GM21737 (cell line): ENCODE results near the gene KRT12.
"Not testable (repeated sequence)": the region's sequence is repeated elsewhere in the genome, so short reads cannot be mapped to it uniquely, and the experiment has no call there.

Source experiments
- ATAC-seq: cut with Tn5 transposase; IDR thresholded peaks from one replicate; pipeline ENCODE4 v1.9.1; 2021; ENCODE audit warnings: mild to moderate bottlenecking, moderate library complexity; ENCODE audit not compliant: unreplicated experiment

The KRT12 gene

DNA sequence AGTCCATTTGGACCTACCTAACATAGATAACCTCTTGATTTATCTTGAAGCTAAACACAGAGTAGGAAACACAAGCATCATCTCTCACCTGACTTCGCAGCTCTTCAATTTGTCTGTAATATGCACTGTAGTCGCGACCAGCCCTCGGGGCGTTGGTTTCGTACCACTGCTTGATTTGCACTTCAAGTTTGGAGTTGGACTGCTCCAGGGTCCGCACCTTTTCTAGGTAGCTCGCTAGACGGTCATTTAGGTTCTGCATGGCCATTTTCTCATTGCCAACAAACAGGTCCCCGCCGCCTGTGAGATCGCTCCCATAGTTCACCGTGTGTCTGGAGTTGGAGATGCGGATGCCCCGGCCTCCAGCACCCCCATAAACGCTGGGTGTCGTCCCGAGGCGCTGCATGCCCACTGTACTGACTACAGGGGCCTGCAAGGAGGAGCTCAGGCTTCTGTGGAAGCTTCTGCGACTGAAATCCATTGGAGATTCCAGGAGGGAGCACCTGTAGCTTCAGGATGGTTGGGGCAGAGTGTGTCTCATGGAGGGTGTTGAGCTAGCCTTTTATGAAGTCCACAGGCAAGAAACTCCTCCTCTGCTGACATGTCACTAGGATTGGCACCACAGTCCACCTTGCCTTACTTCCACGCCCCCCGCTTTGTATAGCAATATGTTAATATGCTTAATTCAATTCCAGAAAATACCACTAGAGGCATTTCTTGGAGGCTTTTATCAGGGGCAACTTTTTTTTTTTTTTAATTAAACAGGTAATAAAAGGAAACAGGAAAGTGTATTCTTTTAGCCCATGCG is 17.9 kb upstream of the KRT12 start, which contains the start of gene KRT20:
TSS of gene KRT20 (minus strand) at position 535 of the 805 bp plus-strand sequence. CDS start at position 478, 57 bp downstream.
- no peak for ATAC-seq

DNA sequence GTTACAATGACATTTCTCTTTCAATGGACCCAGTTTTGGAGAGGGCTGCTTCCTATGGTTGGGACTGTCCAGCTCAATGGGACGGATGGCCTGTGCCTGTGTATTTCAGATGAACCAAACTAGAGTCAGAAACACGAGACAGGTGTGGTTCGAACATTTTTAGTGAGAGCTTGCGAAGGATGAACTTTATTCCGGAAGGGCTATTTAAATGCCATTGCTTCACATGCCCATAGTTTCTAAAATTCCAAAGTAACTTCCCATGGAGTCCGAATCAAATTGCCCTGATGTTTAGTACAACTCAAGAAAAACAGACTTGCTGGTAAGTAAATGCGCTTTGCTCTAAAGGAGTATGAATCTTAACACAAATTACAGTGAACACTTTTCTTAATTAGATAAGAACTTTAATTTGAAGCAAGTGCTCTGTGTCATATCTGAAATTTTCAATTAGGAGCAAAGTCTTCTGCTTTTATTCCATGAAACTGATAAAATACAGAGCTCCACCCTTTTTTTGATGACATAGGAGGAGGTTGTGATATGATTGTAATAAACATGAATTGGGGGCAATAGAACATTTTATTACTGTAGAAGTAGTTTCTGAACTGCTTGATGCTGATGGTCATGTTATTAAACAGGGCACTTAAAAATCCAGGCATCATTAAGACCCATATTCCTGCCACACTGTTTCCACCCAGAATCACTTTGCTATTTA is 16.8 kb upstream of the KRT12 start:
- no peak for ATAC-seq

DNA sequence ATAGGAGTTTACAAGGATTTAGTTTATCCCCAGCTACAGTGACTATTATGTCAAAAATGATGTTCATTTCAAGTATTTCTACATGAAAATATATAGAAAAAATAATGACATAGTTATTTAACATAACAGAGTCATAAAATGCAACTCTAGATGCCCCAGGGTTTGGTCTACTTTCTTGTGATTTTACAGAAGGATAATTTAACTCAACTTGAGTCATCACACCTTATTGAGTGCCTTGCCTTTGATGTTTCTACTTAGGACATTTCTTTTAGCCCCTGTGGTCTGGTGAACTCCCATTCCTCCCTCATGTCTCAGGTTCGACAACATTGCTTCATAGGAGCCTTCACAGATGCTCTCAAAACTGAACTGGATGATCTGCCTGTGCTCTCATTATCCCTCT is 16.0 kb upstream of the KRT12 start:
- ATAC-seq, result no peak

DNA sequence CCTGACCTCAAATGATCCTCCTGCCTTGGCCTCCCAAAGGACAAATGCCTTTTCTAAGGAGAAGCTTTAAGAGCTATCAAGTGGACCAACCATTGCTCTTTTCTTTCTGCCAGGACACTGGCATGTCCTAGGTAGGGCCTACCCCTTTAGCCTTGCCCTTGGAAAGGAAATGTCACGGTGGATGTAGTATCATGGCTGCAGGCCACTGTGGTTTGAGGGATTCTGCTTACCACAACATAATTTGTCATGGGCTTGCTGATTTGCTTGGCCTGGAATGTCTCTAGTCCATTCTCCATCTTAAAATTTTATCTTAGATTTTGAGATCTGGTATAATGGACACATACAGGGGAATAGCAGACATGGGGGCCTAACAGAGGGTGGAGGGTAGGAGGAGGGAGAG is 12.0 kb upstream of the KRT12 start:
- ATAC-seq, result no peak

DNA sequence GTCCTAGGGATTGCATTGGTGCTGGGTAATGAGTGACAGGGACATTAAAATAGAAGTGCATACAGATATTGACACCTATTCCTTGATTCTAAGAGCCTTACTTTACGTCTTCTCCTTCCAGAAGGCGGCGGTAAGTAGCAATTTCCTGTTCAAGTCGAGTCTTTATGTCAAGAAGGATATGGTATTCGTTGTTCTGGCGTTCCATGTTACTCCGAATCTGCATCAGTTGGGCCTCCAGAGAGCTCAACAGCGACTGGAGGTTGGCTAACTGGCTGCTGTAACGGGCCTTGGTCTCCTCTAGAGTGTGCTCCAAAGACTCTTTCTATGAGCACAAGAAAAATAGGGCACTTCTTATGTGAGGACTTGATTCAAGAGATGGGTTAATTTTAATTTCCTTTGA is 11.0 kb upstream of the KRT12 start:
- no peak for ATAC-seq

DNA sequence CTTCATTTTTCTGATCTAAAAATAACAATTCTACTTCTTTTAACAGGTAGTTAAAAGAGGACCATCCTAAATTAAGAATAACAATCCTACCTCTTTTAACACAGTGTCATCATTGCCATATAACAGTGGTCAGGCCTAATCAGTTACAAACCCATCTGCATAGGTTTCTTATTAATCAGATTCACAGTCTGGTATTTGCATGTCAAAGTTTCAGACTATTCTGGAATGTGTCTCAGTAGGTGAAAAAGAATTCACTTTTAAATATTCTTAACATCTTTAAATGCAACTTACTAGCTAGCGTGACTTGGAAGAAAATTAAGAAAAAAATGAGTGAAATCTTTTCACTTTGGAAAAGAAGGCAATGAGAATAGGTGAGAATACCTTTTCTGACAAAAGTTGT is 6.8 kb upstream of the KRT12 start:
- no peak for ATAC-seq

DNA sequence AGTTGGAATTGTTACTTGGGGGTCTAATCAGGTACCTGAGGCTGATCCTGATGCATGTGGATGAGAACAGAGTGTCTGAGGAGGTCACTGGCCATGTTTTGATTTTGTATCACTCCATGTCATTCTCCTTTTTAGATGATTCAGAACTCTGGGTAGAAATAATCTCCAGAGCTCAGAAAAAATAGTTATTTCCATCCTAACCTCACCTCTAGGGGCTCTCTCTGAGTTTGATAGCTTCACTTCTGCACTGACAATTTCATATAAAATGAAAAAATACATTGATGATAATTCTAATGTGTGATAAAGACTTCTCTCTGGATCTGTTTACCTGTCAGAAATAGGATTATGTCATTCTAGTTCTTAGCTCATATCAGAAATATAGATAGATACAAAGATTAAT is 6.2 kb upstream of the KRT12 start:
- ATAC-seq, result no peak

DNA sequence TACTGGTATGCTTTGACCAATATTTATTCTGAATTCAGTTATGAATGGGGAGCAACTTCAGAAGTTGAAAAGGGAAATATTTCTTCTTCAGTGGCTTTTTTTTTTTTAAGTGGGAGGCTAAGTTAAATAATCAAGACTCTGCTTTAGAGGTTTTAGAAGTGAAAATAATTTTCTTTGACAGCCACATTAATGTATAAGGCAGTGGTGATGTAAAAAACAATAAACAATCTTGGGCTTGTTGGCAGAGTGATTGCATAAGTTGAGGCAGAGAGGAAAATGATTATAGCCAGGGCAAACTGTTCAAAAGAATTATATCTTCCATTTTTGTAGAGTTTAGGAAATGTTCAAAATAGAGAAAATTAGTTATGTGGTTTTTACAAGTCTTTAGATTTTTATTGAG is 5.4 kb upstream of the KRT12 start:
- no peak for ATAC-seq

DNA sequence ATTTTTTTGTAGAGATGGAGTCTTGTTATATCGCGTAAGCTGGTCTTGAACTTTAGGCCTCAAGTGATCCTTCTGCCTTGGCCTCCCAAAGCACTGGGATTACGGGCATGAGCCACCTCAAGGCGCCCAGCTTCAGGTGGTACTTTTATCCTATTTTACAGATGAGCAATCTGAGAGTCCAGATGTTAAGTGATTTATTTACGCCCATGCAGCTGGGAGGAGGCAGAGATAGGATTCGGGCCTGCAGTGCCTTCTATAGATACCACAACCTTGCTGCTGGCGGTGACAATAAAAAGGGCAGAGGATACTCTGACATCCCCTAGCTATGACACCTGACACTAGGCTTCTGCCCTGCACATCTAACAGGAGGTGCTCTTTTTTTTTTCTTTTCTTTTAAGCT is 4.3 kb upstream of the KRT12 start:
- ATAC-seq, result no peak

DNA sequence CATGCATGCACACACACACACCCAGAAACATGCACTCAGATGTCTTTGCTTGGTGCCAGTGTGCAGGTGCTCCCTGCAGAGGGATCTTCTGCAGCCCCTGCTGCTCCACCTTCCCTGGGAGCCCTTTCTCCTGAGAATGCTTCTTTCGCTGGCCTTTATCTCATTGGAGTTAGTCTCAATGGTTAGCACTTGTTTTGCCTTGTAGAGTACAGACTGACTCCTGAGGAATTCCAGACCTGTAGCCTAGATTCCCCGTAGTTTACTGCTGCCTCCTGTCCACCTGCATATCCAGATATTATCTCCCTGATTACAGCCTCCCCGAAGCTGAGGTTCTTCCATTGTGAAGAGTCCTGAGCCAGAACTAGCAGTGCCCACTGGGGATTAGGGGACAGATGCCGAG is 3.1 kb upstream of the KRT12 start:
- no peak for ATAC-seq

DNA sequence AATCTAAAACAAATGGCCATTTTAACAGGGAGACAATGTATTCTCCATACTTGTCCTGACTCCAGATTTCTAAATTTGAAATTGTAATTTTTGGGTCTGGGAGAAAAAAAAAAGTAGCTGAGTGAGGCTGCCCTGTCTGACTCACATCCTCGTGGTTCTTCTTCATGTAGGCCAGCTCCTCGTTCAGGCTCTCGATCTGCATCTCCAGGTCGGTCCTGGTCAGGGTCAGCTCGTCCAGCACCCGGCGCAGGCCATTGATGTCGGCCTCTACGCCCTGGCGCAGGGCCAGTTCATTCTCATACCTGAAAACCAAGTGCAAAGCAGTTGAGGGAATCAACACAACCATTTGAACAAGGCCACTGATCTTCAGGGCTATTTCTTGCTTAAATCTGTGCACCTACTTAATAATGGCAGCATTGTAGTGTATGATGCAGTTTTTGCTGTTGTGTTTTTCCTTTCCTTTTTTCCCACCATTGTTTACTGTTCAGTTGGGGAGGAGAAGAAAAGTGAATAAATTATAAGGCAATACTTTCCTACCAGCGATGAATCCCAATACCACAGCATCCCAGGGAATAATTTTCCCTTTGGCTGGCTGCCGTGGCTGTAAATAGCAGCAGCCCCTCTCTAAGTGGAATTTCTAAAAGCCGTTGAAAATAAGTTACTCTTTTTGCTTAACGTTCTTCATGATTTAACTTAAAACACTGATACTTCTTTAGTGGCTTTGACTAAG is 2.2 kb downstream of the KRT12 start:
- no peak for ATAC-seq

DNA sequence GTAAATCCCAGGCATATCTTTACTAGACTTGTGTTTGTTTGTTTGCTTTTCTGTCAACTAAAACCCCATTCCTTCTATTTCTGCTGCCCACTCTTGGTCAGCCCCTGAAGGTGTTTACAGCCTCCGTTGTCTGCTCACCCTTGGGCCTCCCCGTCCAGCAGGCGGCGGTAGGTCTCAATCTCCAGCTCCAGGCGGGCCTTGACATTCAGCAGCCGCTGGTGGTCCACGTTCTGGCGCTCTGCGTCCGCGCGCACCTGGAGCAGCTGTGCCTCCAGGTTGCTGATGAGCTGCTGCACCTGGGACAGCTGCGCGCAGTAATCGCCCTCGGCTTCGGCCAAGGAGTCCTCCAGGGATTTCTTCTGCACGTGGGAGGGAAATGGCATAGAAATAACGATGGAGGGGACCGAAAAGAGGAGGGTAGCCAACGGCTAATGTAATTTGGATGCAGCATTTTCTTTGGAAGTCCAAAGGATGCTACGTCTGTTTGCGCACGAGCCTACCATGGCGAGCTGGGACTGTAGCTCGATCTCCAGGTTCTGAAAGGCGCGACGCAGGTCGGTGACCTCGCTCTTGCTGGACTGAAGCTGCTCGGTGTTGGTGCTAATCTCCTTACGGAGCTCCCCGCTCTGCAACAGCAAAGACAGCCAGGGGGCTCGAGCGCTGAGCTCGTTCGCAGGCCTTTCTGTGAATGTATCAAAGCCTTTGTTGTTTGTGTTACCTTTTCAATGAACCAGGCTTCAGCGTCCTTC is 3.9 kb downstream of the KRT12 start:
- ATAC-seq, result no peak

DNA sequence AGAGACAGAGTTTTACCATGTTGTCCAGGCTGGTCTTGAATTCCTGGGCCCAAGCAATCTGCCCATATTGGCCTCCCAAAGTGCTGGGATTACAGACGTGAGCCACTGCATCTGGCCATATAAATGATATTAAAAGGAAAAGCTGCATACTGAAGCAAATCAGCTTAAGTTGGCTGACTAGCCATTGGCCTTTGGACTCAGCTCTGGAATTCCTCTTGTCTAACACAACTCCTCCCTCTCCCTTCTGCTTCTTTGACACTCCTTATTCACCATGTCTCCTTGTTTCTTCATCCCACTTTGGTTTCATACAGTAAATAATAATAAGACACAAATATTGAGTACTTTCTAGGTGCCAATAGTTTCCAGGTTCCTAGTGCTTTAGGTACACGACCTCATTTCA is 7.5 kb downstream of the KRT12 start:
- no peak for ATAC-seq

DNA sequence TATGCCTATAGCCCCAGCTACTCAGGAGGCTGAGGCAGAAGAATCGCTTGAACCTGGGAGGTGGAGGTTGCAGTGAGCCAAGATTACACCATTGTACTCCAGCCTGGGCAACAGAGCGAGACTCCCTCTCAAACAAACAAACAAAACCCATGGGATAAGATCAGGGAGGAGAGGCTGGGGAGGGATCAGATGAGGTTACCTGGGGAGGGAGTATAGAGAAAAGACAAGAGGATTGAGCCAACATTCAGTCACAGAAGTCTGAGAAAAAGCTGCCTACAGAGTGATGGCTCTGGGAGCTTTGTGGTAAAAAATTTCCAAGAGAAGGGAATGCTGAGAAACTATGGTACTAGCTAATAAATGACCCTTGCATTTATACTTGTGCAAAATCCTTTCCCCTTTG is 8.4 kb downstream of the KRT12 start:
- ATAC-seq, result not testable (repeated sequence)

DNA sequence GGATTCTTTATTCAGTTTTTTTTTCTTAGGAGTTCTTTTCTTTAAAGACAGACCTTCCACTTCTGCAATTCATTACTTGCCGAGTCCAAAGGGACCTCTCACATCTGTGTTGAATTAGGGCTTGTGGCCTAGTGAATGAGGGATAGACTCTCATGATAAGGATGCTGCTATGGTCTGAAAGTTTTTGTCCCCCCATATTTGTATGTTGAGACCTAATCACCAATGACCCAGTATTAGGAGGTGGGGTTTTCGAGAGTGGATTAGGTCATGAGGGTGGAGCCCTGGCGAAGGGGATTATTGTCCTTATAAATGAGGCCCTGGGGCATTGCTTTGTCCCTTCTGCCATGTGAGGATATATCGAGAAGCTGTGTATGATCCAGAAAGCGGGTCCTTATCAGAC is 9.5 kb downstream of the KRT12 start:
- no peak for ATAC-seq

DNA sequence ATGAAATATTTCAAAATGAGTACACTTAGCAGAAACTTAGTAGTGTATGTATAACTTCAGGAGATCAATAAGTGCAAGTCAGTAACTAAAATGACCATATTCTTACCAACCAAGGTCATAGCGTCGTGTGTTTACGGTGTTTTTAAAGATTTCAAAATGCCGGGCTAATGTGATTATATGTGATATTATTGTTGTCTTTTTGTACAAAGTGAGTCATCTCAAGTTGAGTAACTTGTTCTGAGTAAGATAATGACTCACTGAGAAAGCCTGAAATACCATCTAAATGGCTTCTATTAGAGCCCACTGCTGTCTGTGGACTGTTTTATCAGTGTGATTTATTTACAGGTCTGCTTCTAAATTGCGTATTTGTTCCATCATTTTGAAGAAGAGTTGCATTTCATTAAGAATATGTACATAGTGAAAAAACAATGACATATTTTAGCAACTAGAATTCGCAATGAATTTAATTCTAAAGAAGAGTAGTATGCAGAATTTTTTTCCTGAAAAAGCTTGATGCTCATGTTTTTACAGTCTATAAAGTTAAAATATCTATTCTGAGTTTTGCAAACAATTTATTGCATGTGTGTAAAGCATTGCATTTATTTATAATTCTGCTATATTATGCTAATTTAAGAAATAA is 12.7 kb downstream of the KRT12 start:
- ATAC-seq, result no peak

DNA sequence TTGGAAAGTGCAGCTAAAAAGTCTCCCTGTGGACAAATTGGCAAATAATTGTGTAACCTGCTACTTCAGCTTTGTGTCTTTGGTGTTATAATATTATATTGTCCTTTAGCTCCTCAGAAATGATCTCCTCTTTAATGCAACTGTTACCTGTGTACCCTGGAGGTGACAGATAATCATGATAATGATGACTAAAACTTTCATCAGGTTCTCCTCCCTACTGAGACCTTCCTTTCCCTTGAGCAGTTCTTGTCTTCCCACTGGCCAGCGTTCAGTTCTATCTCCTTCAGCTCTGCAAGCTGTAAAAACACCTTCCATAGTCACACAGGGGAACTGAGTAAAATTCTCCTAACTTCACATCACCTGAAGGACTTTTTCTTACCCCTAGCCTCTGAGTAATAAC is 14.7 kb downstream of the KRT12 start:
- ATAC-seq, result no peak

DNA sequence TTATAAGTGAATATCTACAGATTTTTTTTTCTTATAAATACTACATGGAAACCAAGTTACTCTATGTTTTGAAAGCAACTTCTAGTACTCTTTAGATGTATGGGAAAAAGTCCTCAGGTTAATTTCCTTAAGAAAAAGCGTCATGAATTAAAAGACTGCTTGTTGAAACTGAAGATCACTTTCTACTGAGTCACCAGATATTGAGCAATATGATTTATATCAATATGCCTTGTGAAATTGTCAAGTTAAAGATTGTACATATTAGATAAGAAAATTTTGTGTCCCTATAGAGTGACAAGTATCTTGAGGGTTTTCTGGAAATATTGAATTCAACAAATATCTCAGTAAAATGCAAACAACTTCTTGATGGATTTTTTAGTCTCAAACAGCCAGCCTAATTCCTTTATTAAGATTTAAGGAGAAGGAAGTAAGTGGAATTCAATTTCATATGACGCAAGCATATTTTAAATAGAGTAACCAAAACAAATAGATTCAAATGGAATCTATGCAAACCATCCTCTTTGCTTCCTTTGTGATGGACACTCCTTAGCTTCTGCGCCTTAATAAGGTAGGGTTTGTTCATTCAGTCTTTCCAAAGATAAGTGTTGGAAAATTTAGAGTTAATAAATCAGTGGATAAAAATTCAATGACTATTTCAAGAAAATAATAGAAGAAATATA is 16.6 kb downstream of the KRT12 start:
- no peak for ATAC-seq

DNA sequence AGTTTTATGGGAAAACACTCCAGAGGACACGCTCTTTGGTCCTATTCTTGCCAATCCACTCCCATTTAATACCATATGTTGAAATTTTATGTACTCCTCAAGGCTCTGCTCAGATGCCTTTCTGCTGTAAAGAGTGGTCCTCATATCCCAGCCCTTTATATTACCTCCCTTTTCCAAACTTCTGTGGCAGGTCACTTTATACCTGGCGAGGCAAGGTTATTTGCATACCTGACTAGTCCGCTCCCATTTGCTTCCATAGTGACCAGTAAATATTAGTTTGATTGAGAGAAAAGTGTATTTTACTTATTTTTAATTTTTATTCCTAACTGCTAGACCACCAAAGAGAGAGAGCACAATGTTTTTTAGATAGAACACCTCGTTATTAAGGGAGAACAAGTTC is 17.3 kb downstream of the KRT12 start:
- no peak for ATAC-seq

DNA sequence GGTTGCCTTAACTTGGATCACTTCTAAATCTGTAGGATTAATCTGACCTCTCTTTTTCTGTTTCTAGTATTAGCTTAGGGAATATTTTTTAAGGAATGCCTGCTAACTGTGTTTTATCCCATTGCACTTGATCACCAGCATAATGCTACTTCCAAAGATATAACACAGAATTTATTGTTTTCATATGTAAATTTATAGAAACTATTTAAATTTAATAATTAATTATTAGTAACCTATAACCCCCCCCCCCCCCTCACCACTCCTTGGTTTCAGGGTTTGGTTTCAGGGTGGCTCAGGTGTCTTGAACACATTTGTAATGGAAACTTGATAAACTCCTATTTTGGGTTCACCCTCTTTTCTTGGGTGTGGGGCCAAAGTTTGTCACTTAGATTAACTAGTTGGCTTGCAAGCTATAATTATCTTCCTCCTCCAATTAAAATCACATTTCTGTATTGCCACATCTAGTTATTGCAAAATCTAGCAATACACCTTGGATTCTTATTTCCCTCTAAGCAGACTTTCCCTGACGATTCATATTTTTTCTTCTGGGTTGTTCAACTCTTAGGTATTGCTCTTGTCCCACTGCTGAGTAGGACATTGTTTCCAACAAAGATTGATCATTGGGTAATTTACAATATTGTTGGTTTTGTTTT is 18.3 kb downstream of the KRT12 start:
- no peak for ATAC-seq
